HG03135 (cell line): ENCODE measurements around the gene MS4A6A.
"Not testable (repeated sequence)": the region's sequence is repeated elsewhere in the genome, so short reads cannot be mapped to it uniquely, and the experiment has no call there.

Experiments used
- ATAC-seq: cut with Tn5 transposase; IDR thresholded peaks from one replicate; pipeline ENCODE4 v1.9.1; 2021; ENCODE audit warnings: mild to moderate bottlenecking, moderate library complexity; ENCODE audit not compliant: unreplicated experiment

The MS4A6A gene

DNA sequence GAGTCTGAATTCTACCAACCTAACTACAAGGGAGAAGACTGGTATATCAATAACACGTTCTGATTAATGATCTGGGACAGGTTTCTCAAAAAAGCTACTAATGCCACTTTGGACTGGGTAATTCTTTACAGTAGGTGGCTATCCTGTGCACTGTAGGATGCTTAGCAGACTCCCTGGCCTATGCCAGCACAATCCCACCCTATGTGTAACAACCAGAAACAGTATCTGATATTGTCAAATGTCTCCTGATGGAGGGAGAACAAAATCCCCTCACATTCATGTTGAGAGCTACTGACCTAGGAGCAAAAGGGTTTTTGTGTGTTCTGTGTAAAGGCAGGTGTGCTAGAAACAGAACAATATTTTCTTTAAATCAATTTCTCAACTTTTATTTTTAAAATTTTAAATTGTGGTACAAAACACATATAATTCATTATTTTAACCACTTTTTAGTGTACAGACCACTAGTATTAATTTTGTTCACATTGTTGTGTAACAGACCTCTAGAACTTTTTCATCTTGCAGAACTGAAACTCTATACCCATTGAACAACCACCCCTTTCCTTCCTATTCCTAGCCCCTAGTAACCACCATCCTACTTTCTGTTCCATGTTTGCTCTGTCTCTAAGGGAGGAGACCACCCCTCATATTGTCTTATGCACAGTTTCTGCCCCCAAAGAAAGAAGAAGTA lies 2.1 kb upstream of the MS4A6A start:
- peak; percentile 68 for ATAC-seq

DNA sequence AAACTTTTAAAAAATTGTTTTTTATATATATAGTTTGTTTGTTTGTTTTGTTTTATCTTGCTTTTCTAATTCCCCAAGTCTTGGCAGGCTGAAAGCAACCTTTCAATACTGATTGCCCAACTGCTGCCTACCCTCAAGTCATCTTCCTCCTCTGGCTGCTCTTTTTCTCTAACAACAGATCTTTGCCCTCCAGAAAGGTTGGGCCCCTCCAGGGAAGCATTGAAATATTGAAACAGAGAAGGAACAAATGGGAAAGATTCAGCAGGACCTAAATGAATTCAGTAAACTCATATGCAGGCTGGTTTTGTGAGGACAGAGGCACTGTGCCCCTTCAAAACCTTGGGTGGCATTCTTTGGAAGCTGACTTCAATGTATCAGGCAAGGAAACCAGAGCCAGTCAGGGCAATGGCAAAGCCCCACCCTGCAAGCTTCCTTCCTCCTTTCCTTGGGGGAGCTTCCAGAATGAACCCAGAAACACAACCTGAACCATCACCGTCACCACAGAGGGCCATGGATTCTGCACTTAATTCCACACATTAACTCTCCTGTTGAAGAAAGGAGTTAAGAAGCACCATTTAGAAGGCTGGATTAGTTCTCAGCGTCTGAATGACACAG lies 815 bp upstream of the MS4A6A start:
- no peak for ATAC-seq

DNA sequence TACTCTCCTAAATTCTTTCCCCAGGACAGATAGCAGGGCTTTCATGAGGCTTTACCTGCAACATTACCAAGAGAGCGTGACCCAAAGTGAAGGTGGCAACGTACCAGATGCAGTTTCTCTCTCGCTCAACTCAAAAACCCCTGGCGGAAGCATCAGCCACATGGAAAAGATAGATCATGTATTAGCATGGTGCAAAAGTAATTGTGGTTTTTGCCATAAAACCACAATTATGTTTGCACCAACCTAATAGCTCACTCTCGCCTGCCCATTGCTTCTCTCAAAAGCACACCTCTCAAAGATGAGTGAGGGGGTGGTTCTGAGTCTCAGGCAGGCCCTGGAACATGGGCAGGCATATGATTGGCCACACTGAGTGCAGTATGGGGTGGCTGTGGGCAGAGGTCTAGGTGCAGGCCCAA lies 7.0 kb downstream of the MS4A6A start:
- peak; percentile 57 for ATAC-seq

DNA sequence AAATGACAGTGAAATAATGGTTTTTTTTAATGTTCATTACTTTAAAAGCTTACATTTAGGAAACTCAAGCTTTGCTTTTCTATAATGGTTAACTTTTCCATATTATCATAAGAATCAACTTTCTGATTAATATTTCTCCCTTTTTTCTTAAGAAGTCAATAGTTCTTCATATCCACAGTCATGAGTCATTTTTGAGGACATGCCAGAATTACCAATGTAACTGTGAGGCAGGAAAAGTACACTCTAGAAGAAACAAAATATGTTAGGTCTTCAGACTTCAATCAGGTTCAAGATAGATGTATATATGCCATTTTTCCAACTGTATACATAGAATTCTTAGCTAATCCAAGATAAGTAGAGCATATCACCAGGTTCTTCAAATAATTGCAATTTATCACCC lies 10.9 kb downstream of the MS4A6A start:
- ATAC-seq: no peak

DNA sequence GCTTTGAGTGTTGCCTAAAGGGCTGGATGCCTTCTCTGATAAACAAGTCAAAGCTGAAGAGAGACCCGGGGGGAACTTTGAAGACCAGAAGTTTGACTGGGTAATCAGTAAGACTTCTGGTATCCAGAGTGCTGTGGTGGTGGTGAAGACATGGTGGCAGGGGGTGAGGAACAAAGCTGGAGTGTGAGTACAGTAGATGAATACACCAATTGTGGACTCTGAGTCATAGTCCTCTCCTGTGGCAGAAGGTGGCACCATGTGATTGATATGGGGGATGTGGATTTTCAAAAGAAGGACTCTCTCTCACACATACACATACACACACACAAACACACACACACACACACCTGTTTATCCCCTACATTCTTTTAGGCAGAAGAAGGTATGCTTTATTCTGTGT lies 12.3 kb downstream of the MS4A6A start:
- ATAC-seq: no peak

DNA sequence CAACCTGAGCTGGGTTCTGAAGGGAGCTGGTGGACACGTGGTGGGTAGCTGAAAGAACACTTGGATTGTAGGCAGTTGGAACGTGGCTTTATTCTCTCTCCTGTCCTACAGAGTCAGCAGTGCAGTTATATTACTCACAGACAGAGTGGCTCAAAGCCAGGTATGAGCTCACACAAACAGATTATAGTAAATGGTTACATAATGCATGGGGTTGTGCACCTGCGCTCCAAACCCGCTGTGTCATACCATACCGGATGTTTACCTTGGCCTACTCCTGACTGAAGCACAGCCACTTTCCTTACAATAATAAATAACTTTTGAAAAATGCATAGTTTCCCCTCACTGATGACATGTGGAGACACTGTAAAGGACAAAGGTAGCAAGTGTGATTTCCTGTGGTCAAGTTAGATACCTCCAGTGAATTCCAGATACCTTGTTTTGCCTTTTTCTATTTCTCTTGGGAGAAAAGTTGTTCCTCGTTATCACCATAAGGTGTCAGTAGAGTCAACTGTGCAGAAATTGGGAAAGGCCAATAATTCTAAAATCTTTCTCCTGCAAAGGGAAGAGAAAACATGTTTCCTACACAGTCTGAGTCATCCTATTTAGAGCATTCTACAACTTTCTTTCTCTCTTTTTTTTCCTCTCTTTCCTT lies 13.5 kb downstream of the MS4A6A start:
- ATAC-seq: no peak

DNA sequence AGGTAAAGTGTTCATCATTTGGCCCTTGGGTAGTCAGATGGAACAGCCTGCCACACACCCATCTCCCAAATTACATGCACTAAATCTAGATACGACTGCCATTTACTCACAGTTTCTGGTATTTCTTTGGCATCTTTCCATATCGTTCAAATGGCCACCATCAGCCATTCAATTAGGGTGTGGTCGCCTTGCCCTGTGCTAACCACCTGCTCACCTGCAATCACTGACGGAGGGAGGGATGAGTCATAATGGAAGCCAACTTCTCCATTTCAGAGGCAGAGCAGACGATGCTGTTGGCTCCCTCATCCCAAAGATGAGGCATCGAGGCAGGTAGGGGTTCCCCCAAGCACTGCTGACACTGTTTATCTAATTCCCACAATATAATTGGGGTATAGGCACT lies 14.6 kb downstream of the MS4A6A start:
- ATAC-seq: no peak

DNA sequence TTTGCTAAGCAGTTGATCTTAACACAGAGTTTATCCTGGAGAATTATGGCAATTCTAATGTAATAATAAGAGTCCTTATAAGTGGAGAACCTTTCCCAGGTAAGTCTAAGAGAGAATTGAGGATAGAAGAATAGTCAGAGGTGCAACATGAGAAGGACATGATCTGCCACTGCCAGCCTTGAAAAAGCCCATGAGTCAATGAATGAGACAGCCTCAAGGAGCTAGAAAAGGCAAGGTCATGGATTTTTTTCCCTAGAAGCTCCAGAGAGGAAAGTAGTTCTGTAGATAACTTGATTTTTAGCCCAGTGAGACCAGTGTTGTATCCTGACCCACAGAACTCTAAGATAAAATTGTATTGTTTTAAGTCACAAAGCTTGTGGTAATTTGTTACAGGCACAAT lies 16.9 kb downstream of the MS4A6A start:
- no peak for ATAC-seq

DNA sequence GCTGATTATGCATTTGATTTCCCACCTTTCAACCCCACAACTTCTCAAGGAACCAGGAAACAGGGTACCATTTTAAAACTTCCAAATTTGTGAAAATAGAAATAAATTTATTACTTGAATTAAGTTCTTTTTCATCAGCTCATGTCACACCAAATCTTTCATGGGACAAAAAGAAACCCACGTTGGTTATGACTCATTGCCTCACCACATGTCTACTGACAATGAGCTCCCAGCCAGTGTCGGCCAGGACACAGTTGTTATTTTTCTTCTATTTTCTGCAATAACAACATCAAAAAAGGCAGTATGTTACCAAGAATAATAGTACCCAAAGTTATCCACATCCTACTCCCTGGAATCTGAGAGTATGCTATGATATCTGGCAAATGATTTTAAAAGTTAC lies 17.3 kb downstream of the MS4A6A start:
- ATAC-seq: no peak

DNA sequence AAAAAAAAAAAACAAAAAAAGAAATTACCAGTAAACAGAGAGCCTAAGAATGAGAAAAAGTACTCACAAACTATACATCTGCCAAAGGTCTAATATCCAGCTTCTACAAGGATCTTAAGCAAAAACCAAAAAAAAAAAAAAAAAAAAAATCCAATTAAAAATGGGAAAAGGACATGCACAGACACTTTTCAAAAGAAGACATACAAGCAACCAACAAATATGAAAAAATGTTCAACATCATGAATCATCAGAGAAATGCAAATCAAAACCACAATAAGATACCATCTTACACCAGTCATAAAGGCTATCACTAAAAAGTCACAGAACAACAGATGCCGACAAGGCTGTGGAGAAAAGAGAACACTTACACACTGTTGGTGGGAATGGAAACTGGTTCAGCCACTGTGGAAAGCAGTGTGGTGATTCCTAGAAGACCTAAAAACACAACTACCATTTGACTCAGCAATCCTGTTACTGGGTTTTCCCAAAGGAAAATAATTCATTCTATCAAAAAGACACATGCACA lies 18.3 kb downstream of the MS4A6A start:
- ATAC-seq: no peak

DNA sequence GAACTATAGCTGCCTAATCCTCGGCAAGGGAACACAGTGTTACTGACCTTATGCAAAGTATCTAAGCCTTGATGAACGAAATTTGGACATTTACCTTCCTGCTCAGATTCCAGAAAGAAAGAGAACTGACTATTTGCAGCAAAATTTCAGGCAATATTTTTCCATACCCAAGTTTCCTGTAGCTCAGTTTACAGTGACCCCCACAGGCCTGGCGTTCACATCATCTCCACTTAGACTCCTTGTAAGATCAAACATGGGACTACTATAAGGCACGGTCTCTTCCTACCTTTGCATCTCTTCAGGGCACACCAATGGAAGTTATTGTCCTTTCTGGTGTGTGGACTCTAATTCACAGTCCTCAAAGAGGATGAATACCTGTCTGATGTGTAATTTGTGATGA lies 21.1 kb downstream of the MS4A6A start:
- ATAC-seq: no peak

DNA sequence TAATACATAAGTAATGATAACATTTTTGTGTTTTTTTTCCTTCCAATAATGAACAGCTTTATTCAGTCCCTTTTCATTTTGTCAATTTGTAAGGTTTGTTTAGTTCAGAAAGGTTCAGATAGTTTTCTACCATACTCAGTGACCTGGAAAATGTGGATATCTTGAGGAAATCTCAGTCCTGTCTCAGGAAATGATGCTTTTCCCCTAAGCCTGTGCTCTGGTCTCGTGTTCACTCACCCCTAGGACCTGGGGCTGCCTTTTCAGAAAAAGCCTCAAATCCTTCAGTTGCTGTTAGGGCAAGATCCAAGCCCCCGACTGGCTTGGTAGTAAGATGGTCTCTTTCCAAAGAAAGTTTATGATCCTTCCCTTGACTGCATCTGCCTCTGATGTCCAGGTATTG lies 21.8 kb downstream of the MS4A6A start:
- ATAC-seq: no peak

DNA sequence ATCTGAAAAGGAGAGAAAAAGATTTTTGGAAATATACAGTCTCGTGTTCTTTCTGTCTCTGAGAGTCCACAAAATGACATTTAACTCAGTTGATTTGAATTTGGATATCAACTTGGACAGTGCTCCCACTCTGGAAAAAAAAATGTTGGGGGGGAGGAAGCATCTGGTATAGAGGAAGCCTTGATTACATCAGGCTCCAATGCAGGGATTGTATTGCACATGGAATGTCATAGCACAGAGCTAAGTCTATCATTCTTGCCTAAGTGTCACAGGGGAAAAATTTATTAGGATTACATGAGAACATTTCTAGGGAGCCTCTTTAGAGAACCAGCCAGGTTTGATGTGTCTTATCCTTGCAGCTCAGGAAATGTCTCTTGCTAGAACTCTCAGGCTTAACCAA lies 23.0 kb downstream of the MS4A6A start:
- ATAC-seq: no peak

DNA sequence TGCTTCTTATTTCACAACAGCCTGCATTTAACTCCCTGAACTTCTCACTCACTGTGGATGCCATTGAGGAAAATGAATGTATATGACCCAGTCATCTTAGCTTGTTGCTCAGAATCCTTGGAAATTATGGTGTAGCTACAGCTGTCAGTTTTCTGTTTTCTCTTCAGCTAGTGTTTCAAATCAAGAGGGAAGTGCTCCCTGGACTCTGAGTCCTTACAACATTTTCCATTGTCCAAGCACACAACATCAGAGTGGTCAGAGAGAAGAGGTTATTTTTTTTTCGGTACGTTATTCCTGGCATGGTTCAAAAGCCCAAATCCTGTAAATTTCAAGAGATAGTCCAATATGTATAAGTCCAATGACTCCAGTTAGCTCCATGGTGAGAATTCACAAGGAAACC lies 23.6 kb downstream of the MS4A6A start:
- ATAC-seq: no peak

DNA sequence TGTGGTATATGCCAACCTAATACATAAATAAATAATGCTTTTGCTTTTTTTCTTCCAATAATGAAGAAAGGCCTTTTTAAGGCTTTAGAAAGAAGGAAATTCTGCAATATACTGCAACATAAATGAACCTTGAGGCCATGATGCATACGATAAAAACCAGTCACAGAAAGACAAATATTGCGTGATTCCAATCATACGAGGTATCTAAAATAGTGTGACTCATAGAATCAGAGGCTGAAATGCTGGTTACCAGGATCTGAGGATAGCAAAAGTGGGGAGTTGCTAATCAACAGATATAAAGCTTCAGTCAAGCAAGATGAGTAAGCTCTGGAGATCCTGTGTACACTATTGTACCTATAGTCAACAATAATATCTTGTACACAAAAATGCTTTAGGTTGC lies 24.2 kb downstream of the MS4A6A start:
- no peak for ATAC-seq

DNA sequence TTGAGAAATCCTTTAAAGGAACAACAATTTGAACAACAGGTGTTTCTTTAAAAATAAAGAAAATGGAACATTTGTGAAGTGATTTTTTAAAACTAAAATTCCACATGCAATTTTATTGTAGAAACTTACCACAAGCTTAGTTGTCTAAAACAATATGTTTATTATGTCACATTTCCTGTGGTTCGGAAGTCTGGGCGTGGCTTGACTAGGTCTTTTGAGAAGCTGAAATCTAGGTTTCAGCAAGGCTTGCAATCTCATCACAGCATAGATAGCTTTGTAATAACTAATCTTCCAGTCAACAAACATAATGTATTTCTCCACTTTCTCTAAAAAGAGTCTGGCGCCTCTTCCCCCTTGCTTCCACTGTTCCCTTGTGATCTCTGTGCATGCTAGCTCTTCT lies 27.0 kb downstream of the MS4A6A start:
- ATAC-seq: no peak

DNA sequence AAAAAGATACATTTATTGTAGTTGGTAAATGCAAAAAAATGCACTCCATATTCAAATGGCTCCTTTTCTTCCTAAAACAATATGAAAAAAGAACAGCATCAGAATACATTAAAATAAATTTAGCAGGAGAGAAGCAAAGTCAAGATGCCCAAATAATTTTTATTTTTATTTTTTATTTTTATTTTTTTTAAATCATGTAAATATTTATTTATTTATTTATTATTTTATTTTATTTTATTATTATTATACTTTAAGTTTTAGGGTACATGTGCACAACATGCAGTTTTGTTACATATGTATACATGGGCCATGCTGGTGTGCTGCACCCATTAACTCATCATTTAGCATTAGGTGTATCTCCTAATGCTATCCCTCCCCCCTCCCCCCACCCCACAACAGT lies 30.2 kb downstream of the MS4A6A start:
- ATAC-seq: not testable (repeated sequence)

DNA sequence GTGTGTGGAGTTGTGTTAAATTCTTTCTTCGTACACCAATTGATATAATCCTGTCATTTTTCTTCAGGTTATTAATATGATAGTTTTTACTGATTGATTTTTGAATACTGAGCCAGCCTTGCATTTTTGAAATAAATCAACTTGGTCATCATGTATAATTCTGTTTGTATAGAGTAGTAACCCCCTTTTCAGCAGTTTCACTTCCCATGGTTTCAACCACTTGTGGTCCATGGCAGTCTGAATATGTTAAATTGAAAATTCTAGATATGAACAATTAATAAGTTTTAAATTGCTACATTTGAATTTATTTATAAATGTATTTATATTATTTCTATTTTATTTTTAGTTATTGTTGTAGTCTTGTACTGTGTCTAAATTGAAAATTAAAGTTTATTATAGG lies 32.6 kb downstream of the MS4A6A start:
- ATAC-seq: no peak

DNA sequence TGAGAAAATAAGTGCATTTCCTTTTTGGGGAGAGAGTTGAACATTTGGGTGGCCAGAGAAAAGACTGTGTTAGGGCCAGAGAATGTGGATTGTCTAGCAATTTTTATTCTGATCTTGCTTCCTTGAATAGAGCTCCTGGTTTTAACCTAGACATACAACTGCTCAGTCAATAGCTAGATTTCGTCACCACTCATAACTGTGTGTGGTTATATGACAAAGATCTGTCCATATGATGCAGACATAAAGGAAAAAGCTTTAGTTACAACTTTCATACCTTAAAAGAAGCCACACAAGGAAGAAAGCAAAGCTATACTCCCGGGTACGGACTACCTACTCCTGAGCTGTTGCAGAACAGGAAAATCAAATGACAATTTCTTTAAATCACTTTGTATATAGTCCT lies 37.2 kb downstream of the MS4A6A start:
- ATAC-seq: no peak

DNA sequence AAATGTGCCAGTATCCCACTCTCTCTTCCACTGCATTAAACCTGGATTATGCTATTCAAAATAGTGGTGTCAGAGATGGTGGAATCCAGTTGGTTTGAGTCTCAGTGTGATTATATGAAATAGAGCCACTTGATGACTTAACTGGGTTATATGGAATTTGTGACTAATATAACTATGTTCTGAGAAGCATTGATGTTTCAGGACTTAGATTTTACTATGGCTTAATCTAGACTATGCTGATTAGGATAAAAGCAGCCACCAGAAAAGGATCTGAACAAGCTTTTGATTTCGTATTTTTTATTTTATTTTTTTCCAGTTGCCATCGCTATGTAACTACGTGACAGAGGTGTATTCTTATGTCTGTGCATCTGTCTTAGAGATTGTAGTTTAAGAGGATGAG lies 39.1 kb downstream of the MS4A6A start:
- no peak for ATAC-seq

DNA sequence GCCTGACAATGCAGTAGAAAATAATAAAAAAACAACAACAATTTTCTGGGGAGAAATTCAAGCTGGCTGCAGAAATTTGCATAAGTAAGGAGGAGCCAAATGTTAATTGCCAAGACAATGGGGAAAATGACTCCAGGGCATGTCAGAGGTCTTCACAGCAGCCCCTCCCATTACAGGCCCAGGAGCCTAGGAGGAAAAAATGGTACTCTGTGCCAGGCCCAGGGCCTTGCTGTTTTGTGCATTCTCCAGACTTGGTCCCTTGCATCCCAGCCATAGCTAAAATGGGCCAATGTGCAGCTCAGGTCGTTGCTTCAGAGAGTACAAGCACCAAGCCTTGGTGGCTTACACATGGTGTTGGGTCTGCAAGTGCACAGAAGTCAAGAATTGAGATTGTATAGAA lies 49.0 kb downstream of the MS4A6A start:
- ATAC-seq: no peak

DNA sequence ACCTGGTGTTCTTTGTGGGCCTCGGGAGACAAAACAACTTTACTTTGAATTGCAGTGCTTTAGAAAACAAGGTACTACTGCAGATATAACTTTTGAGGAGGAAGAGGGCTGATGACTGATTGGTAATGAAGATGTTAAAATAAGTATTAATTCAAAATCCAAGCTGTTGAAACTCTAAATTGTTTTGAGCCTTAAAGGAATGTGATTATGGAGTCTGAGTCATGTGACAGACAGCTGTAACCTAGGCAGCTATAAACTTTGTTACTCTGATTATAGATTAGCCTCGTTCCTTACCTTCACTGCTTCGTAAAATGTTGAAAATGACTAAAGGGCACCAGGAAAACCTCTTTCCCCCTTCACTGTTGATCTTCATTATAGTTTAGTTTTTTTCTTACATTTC lies 51.0 kb downstream of the MS4A6A start:
- ATAC-seq: no peak
